Right hindlimb (tissue), 1 donor: ENCODE measurements around the gene RNF145.
"Not testable (repeated sequence)": the region's sequence is repeated elsewhere in the genome, so short reads cannot be mapped to it uniquely, and the experiment has no call there.

Experiments
- DNase-seq: peaks from one replicate; pipeline ENCODE4 v3.0.0-alpha.2; 2018

The RNF145 gene

DNA sequence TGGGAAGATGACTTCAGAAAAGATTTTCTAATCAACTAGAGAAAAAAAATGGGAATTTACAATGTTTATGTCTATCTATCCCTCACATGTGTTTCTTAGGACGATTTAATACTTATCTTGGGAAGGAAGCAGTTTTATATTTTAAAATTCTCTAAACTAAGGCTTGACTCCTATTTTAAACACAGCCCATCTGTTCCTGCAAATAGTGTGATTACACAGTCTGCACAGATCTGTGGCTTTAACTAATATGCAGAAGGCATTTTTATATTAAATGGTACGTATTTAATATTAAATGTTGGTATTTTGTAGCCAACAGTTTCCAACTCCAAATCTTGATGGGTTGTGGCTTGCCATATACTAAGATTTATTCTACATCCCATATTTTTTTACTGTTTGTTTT is 56.5 kb downstream of the RNF145 start:
- DNase-seq = no peak

DNA sequence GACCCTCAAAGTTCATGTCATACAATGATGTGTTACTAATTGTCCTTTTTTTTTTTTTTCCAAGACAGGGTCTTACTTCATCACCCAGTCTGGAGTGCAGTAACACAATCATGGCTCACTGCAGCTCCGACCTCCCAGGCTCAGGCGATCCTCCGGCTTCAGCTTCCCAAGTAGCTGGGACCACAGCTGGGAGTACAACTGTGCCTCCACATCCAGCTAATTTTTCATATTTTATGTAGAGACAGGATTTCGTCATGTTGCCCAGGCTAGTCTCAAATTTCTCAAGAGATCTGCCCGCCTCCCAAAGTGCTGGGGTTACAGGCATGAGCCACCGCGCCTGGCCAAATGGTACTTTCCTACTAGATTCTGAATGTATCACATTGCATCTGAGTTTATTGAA is 60.3 kb downstream of the RNF145 start:
- DNase-seq = no peak

DNA sequence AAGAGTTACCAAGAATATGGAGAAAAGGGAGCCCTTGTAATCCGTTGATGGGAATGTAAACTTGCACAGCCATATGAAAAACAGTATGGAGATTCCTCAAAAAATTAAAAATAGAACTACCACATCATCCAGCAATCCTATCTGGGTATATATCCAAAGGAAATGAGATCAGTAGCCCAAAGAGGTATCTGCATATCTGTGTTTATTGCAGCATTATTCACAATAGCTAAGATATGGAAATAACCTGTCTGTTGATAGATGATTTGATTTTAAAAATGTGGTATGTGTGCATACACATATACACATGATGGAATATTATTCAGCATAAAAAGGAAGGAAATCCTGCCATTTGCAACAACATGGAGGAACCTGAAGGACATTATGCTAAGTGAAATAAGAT is 61.4 kb downstream of the RNF145 start:
- DNase-seq = no peak

DNA sequence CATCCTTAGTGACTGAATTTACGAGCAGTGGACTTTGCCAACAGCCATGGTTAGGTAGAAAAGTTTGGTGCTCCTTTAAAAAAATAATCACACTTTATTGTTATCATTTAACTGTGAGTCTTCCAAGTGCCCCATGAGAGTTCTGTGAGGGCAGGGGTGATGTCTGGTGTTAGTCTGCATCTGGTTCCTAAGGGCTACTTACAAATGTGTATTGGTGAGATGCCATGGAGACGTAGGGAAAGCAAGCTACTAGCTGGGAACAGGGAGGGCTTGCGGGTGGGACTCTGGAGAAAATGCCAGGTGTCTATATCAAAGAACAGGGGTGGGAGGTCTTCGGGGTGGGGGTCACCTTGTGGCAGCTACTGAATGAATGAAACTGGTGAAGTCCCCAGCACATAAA is 62.5 kb downstream of the RNF145 start:
- no peak for DNase-seq

DNA sequence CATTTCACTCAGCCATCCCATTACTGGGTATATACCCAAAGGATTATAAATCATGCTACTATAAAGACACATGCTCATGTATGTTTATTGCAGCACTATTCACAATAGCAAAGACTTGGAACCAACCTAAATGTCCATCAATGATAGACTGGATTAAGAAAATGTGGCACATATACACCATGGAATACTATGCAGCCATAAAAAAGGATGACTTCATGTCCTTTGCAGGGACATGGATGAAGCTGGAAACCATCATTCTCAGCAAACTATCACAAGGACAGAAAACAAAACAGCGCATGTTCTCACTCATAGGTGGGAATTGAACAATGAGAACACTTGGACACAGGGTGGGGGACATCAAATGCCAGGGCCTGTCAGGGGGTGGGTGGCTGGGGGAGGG is 64.2 kb downstream of the RNF145 start:
- not testable (repeated sequence) for DNase-seq

DNA sequence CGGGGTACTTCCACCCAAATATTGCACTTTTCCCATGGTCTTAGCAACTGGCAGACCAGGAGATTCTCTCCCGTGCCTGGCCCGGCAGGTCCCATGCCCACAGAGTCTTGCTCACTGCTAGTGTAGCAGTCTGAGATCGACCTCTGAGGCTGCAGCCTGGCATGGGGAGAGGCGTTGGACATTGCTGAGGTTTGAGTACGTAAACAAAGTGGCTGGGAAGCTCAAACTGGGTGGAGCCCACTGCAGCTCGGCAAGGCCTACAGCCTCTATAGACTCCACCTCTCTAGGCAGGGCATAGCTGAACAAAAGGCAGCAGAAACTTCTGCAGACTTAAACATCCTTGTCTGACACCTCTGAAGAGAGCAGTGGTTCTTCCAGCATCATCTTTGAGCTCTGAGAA is 69.6 kb downstream of the RNF145 start:
- DNase-seq = no peak

DNA sequence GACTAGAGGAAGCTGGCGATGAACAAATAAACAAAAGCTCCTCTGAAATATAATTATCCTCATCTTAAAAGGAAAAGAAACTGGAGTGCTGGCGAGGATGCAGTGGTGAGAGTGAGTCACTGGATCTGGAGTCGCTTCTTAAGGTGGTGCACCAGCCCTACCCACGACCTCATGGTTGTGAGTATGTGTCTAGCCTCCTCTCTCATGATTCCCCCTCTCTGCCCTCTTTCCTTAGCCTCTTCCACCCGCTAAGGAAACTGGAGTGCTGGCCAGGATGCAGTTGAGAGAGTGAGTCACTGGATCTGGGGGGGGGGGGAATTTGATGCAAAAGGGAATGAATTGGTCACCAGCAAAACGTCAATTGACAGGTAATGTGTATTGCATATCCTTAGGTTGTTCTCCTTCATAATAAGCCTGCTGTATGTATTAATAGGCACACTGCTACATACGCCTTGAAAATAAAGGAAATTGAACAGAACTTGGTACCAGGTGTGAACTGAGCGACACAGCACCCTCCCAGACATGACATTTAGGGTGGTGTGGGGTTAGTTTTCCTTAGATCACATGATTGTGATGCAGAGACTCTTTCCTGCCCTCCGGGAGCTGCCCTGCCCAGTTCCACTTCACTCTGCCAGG is 73.3 kb downstream of the RNF145 start:
- no peak for DNase-seq

DNA sequence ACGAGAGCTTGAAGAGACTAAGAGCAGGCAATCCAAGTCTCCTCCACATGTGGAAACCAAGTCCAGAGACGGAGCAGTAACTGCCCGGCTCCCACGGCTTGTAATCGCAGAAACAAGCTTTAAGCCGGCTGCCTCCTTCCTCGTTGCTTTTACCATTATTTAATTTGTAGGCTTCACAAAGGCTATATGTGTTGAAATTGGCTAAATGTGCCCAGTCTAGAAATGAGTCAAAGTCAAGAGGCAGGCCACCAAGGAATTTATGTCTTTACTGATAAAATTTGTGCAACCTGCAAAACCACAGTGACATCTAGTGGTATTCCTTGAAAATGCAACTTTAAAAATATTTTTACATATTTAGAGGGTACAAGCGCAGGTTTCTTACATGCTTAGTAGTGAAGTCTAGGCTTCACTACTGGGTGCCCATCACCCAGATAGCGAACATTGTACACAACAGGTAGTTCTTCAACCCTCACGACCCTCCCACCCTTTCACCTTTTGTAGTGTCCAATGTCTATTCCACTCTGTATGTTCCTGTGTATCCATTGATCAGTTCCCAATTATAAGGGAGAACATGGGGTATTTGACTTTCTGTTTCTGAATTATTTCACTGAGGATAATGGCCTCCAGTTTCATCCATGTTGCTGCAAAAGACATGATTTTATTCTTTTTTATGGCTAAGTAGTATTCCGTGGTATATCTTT is 76.2 kb downstream of the RNF145 start:
- DNase-seq = no peak

DNA sequence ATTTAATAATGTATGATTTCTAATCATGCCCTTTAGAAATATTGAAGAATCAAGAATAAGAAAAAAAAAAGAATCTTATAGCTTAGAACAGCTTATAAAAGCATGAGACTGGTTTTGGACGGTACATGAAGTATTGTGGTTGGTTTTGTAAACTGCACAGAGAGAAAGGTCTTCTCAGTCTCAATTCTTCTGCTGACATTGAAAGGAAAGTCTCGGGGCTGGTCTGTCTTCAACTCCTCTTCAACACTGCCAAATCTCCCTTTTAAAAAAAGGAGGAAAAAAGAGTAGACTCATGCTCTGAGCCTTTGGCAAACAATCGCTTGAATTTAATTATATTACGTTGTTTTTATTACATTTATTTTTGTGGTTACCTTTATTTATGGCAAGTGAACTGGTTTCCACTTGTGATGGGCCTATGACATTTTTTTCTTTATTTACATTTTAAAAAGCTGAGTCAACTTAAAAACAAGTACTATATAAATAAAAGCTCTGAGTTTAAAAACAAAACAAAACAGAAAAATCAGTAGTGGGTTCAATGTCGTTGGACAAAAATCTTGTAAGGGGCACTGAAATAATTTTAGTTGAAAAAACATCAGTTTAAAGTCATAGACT is 76.8 kb downstream of the RNF145 start:
- no peak for DNase-seq

DNA sequence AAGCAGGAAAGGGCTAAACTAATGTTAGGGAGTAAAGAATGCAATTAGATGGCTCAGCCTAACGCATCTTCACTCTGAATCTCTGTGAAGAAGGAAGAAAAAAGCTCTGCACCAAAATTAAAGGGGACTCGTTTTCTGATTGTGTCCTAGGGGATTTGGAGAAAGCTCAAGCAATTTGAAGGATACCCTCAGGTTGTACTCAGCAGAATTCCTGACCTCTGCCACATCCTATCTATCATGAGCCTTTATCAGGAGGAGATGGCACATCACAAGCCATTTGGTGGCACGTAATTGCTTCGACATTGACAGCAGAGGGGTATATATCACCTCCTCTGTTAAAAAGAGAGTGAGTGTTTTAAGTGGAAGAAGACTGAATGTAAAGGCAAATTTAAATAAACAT is 77.4 kb downstream of the RNF145 start:
- DNase-seq = no peak

DNA sequence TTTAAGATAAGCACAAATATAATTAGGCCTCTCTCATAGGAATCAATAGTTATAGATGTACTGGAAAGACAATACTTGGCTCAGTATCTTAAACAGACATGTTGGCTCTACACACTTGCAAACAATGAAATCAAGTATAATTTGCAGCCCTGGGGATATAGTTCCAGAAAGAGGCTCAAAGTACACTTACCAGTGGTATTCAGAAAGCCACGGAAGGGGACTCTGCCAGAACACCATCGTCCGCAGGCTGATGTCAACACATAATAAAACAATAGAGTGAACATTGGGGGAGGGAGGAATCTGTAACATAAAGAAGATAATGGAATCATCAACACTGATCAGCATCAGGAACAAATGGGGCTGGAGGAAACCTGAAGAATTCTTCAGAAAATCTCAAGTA is 78.5 kb downstream of the RNF145 start:
- peak; percentile 38 for DNase-seq

DNA sequence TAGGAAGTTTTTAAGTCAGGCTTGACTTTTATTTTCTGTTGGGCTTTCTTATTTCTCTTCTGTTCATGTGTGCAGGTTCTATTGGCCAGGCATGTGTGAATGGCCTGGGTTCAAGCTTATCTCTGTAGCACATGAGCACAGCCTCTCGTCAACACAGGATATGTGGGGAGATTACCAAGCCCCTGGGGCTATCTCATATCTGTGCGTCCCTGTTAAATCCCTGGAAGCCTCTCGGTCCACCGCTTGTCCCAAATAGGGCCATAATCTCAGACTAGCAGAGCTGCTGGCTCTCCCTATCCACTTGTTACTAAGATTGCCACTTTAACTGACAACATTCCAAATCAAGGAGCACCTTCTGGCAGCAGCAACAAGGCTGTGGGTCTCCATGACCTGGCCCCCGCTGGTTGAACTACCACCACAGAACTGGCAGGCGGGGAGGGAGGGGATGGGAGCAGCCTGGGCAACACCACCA is 81.2 kb downstream of the RNF145 start:
- peak; percentile 53 for DNase-seq

DNA sequence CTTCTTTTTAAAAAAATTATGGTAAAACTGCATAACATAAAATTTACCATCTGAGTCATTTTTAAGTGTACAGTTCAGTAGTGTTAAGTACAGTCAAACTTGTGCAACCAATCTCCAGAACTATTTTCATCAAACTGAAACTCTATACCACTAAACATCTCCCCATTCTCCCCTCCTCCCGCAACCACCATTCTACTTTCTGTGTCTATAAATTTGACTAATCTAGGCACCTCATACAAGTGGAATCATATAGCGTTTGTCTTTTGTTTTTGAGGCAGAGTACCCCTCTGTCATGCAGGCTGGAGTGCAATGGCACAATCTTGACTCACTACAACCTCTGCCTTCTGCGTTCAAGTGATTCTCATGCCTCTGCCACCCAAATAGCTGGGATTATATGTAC is 85.7 kb downstream of the RNF145 start:
- no peak for DNase-seq

DNA sequence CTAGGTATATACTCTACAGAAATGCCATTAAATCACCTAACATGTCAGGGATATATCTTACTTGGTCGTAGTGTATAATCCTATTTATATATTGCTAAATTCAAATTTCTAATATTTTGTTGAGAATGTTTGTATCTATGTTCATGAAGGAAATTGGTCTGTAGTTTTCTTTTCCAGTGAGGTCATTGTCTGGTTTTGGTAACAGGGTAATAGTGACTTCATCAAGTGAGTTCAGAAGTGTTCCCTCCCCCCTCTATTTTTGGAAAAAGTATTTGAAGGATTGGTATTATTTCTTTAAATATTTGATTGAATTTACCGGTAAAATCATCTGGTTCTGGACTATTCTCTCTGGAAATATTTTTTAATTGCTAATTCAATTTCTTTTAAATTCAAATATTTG is 86.2 kb downstream of the RNF145 start:
- DNase-seq = no peak

DNA sequence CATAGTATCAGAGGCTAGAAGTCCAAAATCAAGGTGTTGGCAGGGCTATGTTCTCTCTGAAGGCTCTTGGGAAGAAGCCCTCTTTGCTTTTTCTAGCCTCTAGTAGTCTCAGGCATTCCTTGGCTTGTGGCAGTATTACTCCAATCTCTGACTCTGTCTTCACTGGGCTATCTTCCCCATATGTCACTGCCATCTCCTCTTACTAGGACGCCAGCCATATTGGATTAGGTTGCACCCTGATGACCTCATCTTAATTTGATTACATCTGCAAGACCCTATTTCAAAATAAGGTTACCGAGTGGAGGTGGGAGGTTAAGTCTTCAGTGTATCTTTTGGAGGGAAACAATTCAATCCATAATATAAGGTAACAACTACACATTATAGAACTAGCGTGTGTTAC is 88.3 kb downstream of the RNF145 start:
- no peak for DNase-seq

DNA sequence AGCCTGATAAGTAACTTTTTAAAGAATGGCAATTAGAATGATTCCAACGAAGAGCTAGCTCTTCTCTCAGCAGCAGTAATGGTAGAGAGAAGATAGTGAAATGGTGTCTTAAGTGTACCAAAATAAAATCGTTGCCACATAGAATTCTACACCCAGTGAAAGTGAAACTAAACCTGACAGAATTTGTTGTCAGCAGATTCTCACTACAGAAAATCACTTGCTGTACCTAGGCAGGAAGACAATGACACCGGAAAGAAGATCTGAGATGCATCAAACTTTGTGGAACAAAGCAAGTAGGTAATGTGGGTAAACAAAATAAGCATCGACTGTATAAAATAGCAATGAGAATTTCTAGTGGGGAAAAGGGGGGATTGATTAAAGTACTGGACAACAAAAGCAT is 88.9 kb downstream of the RNF145 start:
- DNase-seq = no peak

DNA sequence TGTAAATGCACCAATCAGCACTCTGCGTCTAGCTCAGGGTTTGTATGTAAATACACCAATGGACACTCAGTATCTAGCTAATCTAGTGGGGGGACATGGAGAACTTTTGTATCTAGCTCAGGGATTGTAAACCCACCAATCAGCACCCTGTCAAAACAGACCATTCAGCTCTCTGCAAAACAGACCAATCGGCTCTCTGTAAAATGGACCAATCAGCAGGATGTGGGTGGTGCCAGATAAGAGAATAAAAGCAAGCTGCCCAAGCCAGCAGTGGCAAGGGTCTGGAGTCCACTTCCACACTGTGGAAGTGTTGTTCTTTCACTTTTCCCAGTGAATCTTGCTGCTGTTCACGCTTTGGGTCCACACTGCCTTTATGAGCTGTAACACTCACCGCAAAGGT is 89.5 kb downstream of the RNF145 start:
- DNase-seq = not testable (repeated sequence)

DNA sequence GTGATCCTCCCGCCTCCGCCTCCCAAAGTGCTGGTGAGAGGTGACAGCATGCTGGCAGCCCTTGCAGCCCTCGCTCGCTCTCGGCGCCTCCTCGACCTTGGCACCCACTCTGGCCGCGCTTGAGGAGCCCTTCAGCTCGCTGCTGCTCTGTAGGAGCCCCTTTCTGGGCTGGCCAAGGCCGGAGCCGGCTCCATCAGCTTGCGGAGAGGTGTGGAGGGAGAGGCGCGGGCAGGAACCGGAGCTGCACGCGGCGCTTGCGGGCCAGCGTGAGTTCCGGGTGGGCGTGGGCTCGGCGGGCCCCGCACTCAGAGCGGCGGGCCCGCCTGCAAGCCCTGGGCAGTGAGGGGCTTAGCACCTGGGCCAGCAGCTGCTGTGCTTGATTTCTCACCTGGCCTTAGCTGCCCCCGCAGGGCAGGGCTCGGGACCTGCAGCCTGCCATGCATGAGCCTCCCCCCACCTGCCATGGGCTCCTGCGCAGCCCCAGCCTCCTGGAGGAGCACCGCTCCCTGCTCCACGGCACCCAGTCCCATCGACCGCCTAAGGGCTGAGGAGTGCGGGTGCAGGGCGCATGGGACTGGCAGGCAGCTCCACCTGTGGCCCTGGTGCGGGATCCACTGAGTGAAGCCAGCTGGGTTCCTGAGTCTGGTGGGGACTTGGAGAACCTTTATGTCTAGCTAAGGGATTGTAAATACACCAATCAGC is 90.2 kb downstream of the RNF145 start:
- DNase-seq = not testable (repeated sequence)

DNA sequence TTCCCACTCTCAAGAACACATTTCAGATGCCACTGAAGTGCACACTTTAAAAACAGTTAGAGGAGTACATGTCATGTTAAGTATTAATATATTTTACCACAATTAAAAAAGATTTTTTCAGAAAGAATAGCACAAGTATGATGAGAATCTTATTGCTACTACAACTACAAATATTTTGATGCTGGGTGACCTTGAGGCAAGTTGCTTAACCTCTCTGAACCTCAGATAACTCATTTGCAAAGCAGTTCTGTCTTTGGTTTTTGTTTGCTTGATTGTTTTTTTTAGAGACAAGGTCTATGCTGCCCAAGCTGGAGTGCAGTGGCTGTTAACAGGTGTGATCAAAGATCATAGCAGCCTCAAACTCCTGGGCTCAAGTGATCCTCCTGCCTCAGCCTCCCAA is 95.9 kb downstream of the RNF145 start:
- DNase-seq = no peak

DNA sequence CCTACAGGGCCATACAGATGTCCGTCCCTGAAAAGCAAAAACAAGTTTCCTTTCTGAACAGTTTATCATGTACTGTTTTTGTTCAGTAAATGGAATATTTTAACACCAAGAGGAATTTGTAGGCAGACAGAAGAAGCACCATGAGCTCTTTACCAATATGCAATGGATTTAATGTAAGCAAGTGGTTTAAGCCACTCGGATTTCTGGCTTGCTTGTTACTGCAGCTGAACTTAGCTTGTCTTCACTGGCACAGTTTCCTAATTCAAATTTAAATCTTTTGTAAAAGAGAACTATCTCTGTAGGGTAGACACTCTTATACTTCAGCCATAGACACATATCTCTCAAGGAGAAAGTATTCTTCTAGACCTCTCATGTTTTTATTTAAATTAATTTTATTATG is 96.9 kb downstream of the RNF145 start:
- no peak for DNase-seq
